ENCODE results near the gene JAZF1. TPM values are rescaled to one million over a fixed set of nuclear protein-coding genes. Genes with fewer than 3 reads are reported as not detected.

Gene JAZF1
- total and polyA plus RNA-seq, 9 donors, result 10.4 to 36.0 (median 19.9) TPM

DNA sequence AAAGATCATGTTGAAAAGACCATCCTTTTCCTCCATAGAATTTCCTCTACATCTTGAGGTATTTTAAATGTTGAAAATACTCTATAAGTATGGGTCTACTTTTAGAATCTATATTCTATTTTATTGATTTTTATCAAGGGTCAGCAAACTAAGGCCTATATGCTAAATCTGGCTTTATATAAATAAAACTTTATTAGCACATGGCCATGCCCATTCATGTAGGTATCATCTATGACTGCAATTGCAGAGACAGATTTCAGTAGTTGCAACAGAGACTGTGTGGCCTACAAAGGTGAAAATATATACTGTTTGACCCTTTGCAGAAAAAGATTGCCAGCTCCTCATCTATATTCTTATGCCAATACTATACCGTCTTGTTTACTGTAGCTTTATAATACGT is 367.9 kb downstream of the JAZF1 start:
- H3K36me3 ChIP-seq, result no peaks in the 10 kb centered on the region
- no peak overlapping the region for H3K4me3 ChIP-seq
- peaks cover 2% of the 10 kb centered on the region for H3K4me1 ChIP-seq (ENCODE audit: insufficient read depth)
- H3K27ac ChIP-seq, result no peak overlapping the region
- H3K27me3 ChIP-seq, result no peaks in the 10 kb centered on the region
- H3K9me3 ChIP-seq, result no peaks in the 10 kb centered on the region
- no peak for DNase-seq
- intact Hi-C loops (cut with DNase I), result no loop called here
- TF ChIP-seq POLR2A (IDR thresholded peaks at IDR 0.05), result no peak
- no peak for TF ChIP-seq EP300 (IDR thresholded peaks at IDR 0.05)
- TF ChIP-seq, protein P1, sequence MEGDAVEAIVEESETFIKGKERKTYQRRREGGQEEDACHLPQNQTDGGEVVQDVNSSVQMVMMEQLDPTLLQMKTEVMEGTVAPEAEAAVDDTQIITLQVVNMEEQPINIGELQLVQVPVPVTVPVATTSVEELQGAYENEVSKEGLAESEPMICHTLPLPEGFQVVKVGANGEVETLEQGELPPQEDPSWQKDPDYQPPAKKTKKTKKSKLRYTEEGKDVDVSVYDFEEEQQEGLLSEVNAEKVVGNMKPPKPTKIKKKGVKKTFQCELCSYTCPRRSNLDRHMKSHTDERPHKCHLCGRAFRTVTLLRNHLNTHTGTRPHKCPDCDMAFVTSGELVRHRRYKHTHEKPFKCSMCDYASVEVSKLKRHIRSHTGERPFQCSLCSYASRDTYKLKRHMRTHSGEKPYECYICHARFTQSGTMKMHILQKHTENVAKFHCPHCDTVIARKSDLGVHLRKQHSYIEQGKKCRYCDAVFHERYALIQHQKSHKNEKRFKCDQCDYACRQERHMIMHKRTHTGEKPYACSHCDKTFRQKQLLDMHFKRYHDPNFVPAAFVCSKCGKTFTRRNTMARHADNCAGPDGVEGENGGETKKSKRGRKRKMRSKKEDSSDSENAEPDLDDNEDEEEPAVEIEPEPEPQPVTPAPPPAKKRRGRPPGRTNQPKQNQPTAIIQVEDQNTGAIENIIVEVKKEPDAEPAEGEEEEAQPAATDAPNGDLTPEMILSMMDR (IDR thresholded peaks at IDR 0.05), result no peak
- 88 to 96% (median 95%) methylated on average over 2 of the region's 2 CpGs for WGBS, 3 donors

DNA sequence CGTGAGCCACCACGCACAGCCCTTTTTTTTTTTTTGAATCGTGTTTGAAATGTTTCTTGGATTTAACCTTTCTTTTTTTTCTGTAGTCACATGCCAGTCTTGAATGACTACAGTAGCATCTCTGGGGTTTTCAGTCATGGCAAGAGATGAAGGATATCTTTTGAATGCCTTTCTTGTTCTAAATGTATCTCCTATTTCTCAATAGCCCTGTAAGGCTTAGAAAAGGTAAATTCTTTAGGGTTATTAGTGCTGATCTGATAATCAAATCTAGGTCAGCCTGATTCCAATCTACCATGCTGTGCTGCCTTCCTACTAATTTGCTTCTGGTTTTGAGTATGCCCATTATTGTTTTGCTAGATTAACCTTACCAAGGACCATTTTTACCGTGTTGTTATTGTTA is 370.4 kb downstream of the JAZF1 start:
- intact Hi-C loops (cut with DNase I), result no loop called here
- WGBS, 3 donors, result 79 to 93% (median 92%) methylated on average over 4 of the region's 4 CpGs
- H3K9me3 ChIP-seq, result no peaks in the 10 kb centered on the region
- no peak overlapping the region for H3K4me3 ChIP-seq
- DNase-seq, result no peak
- H3K36me3 ChIP-seq, result no peaks in the 10 kb centered on the region
- peaks cover 2% of the 10 kb centered on the region for H3K4me1 ChIP-seq (ENCODE audit: insufficient read depth)
- TF ChIP-seq EP300 (IDR thresholded peaks at IDR 0.05), result no peak
- TF ChIP-seq, protein P1 (IDR thresholded peaks at IDR 0.05), result no peak
- no peak for TF ChIP-seq POLR2A (IDR thresholded peaks at IDR 0.05)
- no peaks in the 10 kb centered on the region for H3K27me3 ChIP-seq
- no peak overlapping the region for H3K27ac ChIP-seq

DNA sequence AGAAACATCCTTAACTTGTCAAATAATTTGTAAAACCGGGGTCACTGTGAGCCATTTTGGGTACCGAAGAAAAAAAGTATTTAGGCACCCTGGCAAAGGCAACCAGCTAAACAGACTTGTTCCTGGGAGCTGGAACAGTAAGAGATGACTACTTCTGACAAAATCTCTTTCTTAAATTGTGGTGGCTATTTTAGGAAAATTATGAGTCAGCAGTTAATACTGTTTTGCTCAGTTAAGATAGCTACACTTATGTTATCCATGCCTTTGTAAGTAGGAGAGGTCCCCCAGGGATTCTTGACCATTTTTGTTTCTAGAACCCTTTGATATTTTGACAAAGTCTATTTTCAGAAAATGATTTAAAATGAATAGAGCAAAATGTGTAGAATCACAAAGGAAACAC is 372.0 kb downstream of the JAZF1 start:
- Histone ChIP-seq H3K36me3 (no peaks in the 10 kb centered on the region), H3K4me1 (ENCODE audit: insufficient read depth) (no peaks in the 10 kb centered on the region), H3K4me3 (no peak overlapping the region), H3K9me3 (no peaks in the 10 kb centered on the region), H3K27me3 (no peaks in the 10 kb centered on the region), H3K27ac (no peak overlapping the region)
- TF ChIP-seq, protein P1 (IDR thresholded peaks at IDR 0.05), result no peak
- TF ChIP-seq EP300 (IDR thresholded peaks at IDR 0.05), result no peak
- TF ChIP-seq POLR2A (IDR thresholded peaks at IDR 0.05), result no peak
- intact Hi-C loops (cut with DNase I), result no loop called here
- no peak for DNase-seq
- 68 to 76% (median 70%) methylated on average over 2 of the region's 2 CpGs for WGBS, 3 donors

DNA sequence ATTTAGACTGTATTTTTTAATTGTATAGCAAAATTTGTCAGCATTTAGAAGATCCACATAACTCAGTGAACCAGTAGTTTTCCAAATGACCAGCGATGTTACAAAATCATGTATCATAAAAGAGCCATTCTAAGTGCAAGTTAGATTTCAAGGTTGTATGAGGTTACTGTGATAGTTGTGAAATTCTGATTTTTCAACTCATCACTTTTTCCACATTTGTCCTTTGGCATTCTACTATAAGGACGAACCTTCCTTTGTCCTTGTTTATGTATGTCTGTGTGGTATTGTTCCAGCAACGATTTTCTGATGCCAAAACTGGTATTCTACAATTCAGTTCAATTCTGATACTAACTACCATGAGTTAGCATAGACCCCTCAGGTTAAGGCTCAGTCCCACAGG is 376.5 kb downstream of the JAZF1 start:
- Histone ChIP-seq H3K4me1 (ENCODE audit: insufficient read depth) (no peaks in the 10 kb centered on the region), H3K27ac (no peak overlapping the region), H3K9me3 (no peaks in the 10 kb centered on the region), H3K27me3 (no peaks in the 10 kb centered on the region), H3K36me3 (no peaks in the 10 kb centered on the region), H3K4me3 (no peak overlapping the region)
- TF ChIP-seq EP300 (IDR thresholded peaks at IDR 0.05), result no peak
- TF ChIP-seq, protein P1 (IDR thresholded peaks at IDR 0.05), result no peak
- intact Hi-C loops (cut with DNase I), result no loop called here
- DNase-seq, result no peak
- WGBS, 3 donors, result 56 to 64% (median 58%) methylated on average over 3 of the region's 3 CpGs

DNA sequence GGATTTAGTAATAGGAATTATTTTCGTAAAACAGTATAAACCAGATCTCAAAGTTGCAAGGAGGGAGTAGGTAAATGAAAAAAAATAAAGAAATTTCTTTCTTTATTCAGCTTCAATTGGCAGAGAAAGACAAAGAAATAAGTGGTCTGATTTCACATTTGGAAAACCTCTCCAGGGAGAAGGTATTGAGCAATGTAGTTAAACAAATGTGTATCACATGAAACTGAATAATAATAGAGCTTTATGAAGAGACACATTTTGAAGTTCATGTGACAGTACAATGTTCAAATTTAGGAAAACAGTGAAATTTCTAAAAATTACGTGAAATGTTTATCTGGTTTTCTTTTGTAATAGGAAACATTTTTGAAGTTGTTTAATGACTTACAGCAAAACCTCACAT is 377.6 kb downstream of the JAZF1 start:
- Histone ChIP-seq H3K4me3 (no peak overlapping the region), H3K9me3 (no peaks in the 10 kb centered on the region), H3K36me3 (no peaks in the 10 kb centered on the region), H3K27ac (no peak overlapping the region), H3K27me3 (no peaks in the 10 kb centered on the region), H3K4me1 (ENCODE audit: insufficient read depth) (no peaks in the 10 kb centered on the region)
- no peak for TF ChIP-seq EP300 (IDR thresholded peaks at IDR 0.05)
- TF ChIP-seq, protein P1 (IDR thresholded peaks at IDR 0.05), result no peak
- no peak for TF ChIP-seq POLR2A (IDR thresholded peaks at IDR 0.05)
- intact Hi-C loops (cut with DNase I), result no loop called here
- WGBS, 3 donors, result 77 to 86% (median 80%) methylated on average over 2 of the region's 2 CpGs
- no peak for DNase-seq
